Mesenchymal stem cell (in vitro differentiated cells and primary cell): Measurements from ENCODE around the gene SOX8.

Experiments used
- DNase-seq: peaks from one replicate; pipeline ENCODE4 v3.0.0-alpha.2; 2013
- H2AFZ ChIP-seq: one replicate; pipeline ENCODE4 v1.6.1; 2013; ENCODE audit warnings: low read depth, mild to moderate bottlenecking, control low read depth, inconsistent platforms, low read length, moderate library complexity
- H2AK5ac ChIP-seq: 2 replicates; pipeline ENCODE4 v1.6.1; 2013; ENCODE audit warnings: low read length, moderate library complexity, mild to moderate bottlenecking, inconsistent platforms; ENCODE audit not compliant: severe bottlenecking
- H2BK120ac ChIP-seq: one replicate; pipeline ENCODE4 v1.6.1; 2013; ENCODE audit warnings: low read depth, mild to moderate bottlenecking, inconsistent platforms, low read length, moderate library complexity
- H2BK12ac ChIP-seq, 2 experiments: one replicate each; pipeline ENCODE4 v1.6.1; 2013; ENCODE audit warnings: inconsistent platforms in 2 of 2, low read length in 2 of 2, mild to moderate bottlenecking in 2 of 2, moderate library complexity in 2 of 2, control low read depth in 1 of 2
- H2BK15ac ChIP-seq: one replicate; pipeline ENCODE4 v1.6.1; 2013; ENCODE audit warnings: mild to moderate bottlenecking, low read depth, inconsistent platforms; ENCODE audit not compliant: poor library complexity, severe bottlenecking
- H2BK5ac ChIP-seq: 2 replicates; pipeline ENCODE4 v1.6.1; 2013; ENCODE audit warnings: low read depth, mild to moderate bottlenecking, low read length, control low read depth, inconsistent platforms; ENCODE audit not compliant: poor library complexity, severe bottlenecking
- H3K14ac ChIP-seq, 2 experiments: one replicate each; pipeline ENCODE4 v1.6.1; 2013; ENCODE audit warnings: inconsistent platforms in 2 of 2, low read length in 2 of 2, control low read depth in 1 of 2, mild to moderate bottlenecking in 1 of 2, moderate library complexity in 1 of 2
- H3K18ac ChIP-seq, 2 experiments: one replicate each; pipeline ENCODE4 v1.6.1; 2013; ENCODE audit warnings: inconsistent platforms in 2 of 2, low read length in 2 of 2, control low read depth in 1 of 2, low read depth in 1 of 2, mild to moderate bottlenecking in 1 of 2
- H3K23ac ChIP-seq, 2 experiments: one replicate each; pipeline ENCODE4 v1.6.1; 2013; ENCODE audit warnings: inconsistent platforms in 2 of 2, low read length in 2 of 2, mild to moderate bottlenecking in 2 of 2, moderate library complexity in 2 of 2, control low read depth in 1 of 2
- H3K27ac ChIP-seq: 2 replicates; pipeline ENCODE4 v1.5.1; 2013; ENCODE audit warnings: mild to moderate bottlenecking, moderate library complexity, low read length, control low read depth, inconsistent platforms; ENCODE audit not compliant: poor library complexity, severe bottlenecking
- H3K27me3 ChIP-seq, 2 experiments: 2 replicates each; pipeline versions ENCODE4 v1.6.1 to v1.7.0; 2013; ENCODE audit warnings: low read length in 2 of 2, mild to moderate bottlenecking in 2 of 2, moderate library complexity in 2 of 2, control low read depth in 1 of 2, inconsistent platforms in 1 of 2; ENCODE audit not compliant: control insufficient read depth in 1 of 2, insufficient read depth in 1 of 2
- H3K36me3 ChIP-seq, 2 experiments: 2 replicates each; pipeline versions ENCODE4 v1.6.1 to v1.7.0; 2013; ENCODE audit warnings: low read length in 2 of 2, control low read depth in 1 of 2, inconsistent platforms in 1 of 2, low read depth in 1 of 2, mild to moderate bottlenecking in 1 of 2; ENCODE audit not compliant: insufficient read depth in 2 of 2, control insufficient read depth in 1 of 2
- H3K4ac ChIP-seq, 2 experiments: one replicate each; pipeline ENCODE4 v1.6.1; 2013; ENCODE audit warnings: inconsistent platforms in 2 of 2, low read length in 2 of 2, mild to moderate bottlenecking in 2 of 2, moderate library complexity in 2 of 2, control low read depth in 1 of 2, low read depth in 1 of 2
- H3K4me1 ChIP-seq: 2 replicates; pipeline ENCODE4 v1.6.1; 2013; ENCODE audit warnings: low read depth, low read length, control low read depth; ENCODE audit not compliant: control insufficient read depth, insufficient read depth
- H3K4me2 ChIP-seq: 2 replicates; pipeline ENCODE4 v1.6.1; 2013; ENCODE audit warnings: low read length, mild to moderate bottlenecking, inconsistent platforms; ENCODE audit not compliant: poor library complexity, severe bottlenecking
- H3K4me3 ChIP-seq, 2 experiments: 2 replicates each; pipeline versions ENCODE4 v1.5.1 to v1.7.0; 2013; ENCODE audit warnings: low read length in 2 of 2, mild to moderate bottlenecking in 2 of 2, control low read depth in 1 of 2, low read depth in 1 of 2; ENCODE audit not compliant: insufficient read depth in 1 of 2
- H3K79me1 ChIP-seq: replicated peaks from 2 replicates; pipeline ENCODE4 v1.6.1; 2013; ENCODE audit warnings: mild to moderate bottlenecking, control low read depth, low read length, inconsistent platforms; ENCODE audit not compliant: poor library complexity, severe bottlenecking
- H3K9ac ChIP-seq: 2 replicates; pipeline ENCODE4 v1.7.0; 2013; ENCODE audit warnings: mild to moderate bottlenecking, low read length, moderate library complexity
- H3K9me3 ChIP-seq: 2 replicates; pipeline ENCODE4 v1.7.0; 2013; ENCODE audit warnings: mild to moderate bottlenecking, low read length; ENCODE audit not compliant: control insufficient read depth
- H4K8ac ChIP-seq: one replicate; pipeline ENCODE4 v1.6.1; 2013; ENCODE audit warnings: inconsistent platforms, mild to moderate bottlenecking, low read length, moderate library complexity
- H4K91ac ChIP-seq: one replicate; pipeline ENCODE4 v1.6.1; 2013; ENCODE audit warnings: mild to moderate bottlenecking, low read length, inconsistent platforms
- WGBS: methylation state at CpG from one replicate; pipeline ENCODE4 v1.1.7; 2013; ENCODE audit warnings: mixed read lengths; 5-methylcytosine and 5-hydroxymethylcytosine counted together

Gene SOX8

GRCh38 chr16:982145-983043 lies 824 bp downstream of the SOX8 start:
- H3K14ac ChIP-seq, result no peak overlapping the region
- H2AK5ac ChIP-seq, result no peak overlapping the region
- no peaks in the 10 kb centered on the region for H3K36me3 ChIP-seq
- no peak overlapping the region for H4K8ac ChIP-seq
- no peak overlapping the region for H4K91ac ChIP-seq
- H3K4me1 ChIP-seq, result peaks cover 10% of the 10 kb centered on the region
- H3K23ac ChIP-seq, result no peak overlapping the region
- no peak overlapping the region for H2BK120ac ChIP-seq
- WGBS, result 48% methylated on average over 72 of the region's 76 CpGs
- no peak overlapping the region for H3K4me2 ChIP-seq
- H3K9me3 ChIP-seq, result no peaks in the 10 kb centered on the region
- no peak overlapping the region for H2BK15ac ChIP-seq
- no peak overlapping the region for H3K18ac ChIP-seq
- H3K27me3 ChIP-seq, result peaks cover 20 to 78% of the 10 kb centered on the region in 2 experiments
- no peak overlapping the region for H2BK12ac ChIP-seq
- H3K4ac ChIP-seq, result no peak overlapping the region
- no peak overlapping the region for H2AFZ ChIP-seq
- H2BK5ac ChIP-seq, result no peak overlapping the region
- H3K9ac ChIP-seq, result no peak overlapping the region
- H3K79me1 ChIP-seq, result no peaks in the 10 kb centered on the region
- no peak overlapping the region for H3K4me3 ChIP-seq
- DNase-seq, result no peak
- no peak overlapping the region for H3K27ac ChIP-seq

GRCh38 chr16:983044-984030 lies 1.8 kb downstream of the SOX8 start:
- Histone ChIP-seq H3K14ac (no peak overlapping the region), H3K4me3 (no peak overlapping the region), H4K8ac (no peak overlapping the region), H2BK15ac (no peak overlapping the region), H4K91ac (no peak overlapping the region), H3K27ac (no peak overlapping the region), H3K9me3 (no peaks in the 10 kb centered on the region), H3K18ac (no peak overlapping the region), H3K4me2 (no peak overlapping the region), H3K79me1 (no peaks in the 10 kb centered on the region), H3K4ac (no peak overlapping the region), H2AFZ (no peak overlapping the region), H2BK120ac (no peak overlapping the region), H3K23ac (no peak overlapping the region), H3K4me1 (peaks cover 10% of the 10 kb centered on the region), H2AK5ac (no peak overlapping the region), H3K36me3 (no peaks in the 10 kb centered on the region), H3K9ac (no peak overlapping the region), H3K27me3 (peaks cover 20 to 77% of the 10 kb centered on the region in 2 experiments), H2BK12ac (no peak overlapping the region), H2BK5ac (no peak overlapping the region)
- no peak for DNase-seq
- 88% methylated on average over 59 of the region's 59 CpGs for WGBS

- H3K4ac ChIP-seq, result no peak overlapping the region
- no peaks in the 10 kb centered on the region for H3K9me3 ChIP-seq
- H3K27ac ChIP-seq, result no peak overlapping the region
- H3K4me2 ChIP-seq, result no peak overlapping the region
- no peak overlapping the region for H3K18ac ChIP-seq
- no peak overlapping the region for H3K14ac ChIP-seq
- H2AK5ac ChIP-seq, result no peak overlapping the region
- H3K23ac ChIP-seq, result no peak overlapping the region
- no peak overlapping the region for H4K91ac ChIP-seq
- H3K79me1 ChIP-seq, result no peaks in the 10 kb centered on the region
- H2BK120ac ChIP-seq, result no peak overlapping the region
- no peak overlapping the region for H2BK15ac ChIP-seq
- H3K4me1 ChIP-seq, result peaks cover 10% of the 10 kb centered on the region
- no peak overlapping the region for H2AFZ ChIP-seq
- no peaks in the 10 kb centered on the region for H3K36me3 ChIP-seq
- no peak overlapping the region for H3K4me3 ChIP-seq
- no peak overlapping the region for H2BK5ac ChIP-seq
- H4K8ac ChIP-seq, result no peak overlapping the region
- H2BK12ac ChIP-seq, result no peak overlapping the region
- H3K9ac ChIP-seq, result no peak overlapping the region
- 86% methylated on average over 22 of the region's 22 CpGs for WGBS
- no peak for DNase-seq
- peaks cover 18 to 78% of the 10 kb centered on the region in 2 experiments for H3K27me3 ChIP-seq
Observed at GRCh38 chr16:984121-984694, 2.6 kb downstream of the SOX8 start.
